DMS53 treated with DMSO at 0.1 percent for 48 hours (cell line): Measurements from ENCODE around the gene UCKL1.

Experiments used
- DNase-seq: peaks from one replicate; lab custom pipeline; 2025; ENCODE audit not compliant: unreplicated experiment; lab: John Stamatoyannopoulos, UW

Gene UCKL1

GRCh38 chr20:63892402-63892801 is 63.8 kb downstream of the UCKL1 start:
- DNase-seq, result no peak

GRCh38 chr20:63891061-63892002 is 64.9 kb downstream of the UCKL1 start:
- no peak for DNase-seq

DNA sequence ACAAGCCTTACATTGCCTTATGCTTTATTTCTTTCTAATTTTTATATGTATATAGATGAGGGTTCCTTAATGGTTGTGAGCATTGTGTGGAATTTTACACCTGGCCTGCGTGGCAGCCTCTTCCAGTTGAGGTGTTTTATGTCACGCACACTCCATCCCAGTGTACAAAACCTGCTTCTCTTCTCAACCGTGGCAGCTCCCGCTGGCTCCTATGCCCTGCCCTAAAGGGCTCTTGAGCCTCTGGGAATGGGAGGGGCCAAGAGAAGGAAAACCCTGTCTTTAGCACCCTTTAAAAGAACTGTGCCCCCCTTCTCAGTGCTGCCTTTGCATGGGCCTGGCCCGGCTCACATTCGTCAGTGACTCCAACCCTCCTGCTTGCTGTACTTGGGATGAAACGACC is 65.6 kb downstream of the UCKL1 start:
- DNase-seq, result no peak

DNA sequence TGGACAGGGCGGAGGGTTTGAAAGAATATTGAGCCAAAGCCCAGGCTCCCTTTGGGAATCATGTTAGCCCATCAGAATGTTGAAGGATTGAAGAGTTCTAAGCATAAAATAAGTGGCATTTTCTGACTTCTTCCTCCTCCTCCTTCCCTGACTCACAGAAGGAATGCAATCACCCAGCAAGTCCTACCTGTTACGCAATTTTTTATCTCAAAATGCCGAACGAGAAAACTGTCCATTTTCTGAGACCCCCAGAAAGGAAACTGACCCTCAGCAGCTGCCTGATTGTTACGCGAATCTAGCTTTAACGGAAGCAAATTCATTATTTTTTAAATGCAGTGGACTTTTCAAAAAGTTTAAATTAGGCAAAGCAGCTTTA is 66.0 kb downstream of the UCKL1 start:
- no peak for DNase-seq
